Prostate gland (tissue), 2 donors: ENCODE data around the gene ZAP70.

Experiments
- POLR2A ChIP-seq: fragments of 450-650 bp; IDR thresholded peaks from one replicate; pipeline ENCODE4 v1.6.1; 2016; ENCODE audit warnings: antibody characterized with exemption, mild to moderate bottlenecking
- POLR2AphosphoS5 ChIP-seq: sonication (generic); formaldehyde crosslinking; IDR thresholded peaks from one replicate; pipeline ENCODE4 v1.6.1; 2017; ENCODE audit warnings: antibody characterized with exemption
- TF ChIP-seq, protein P1 (sequence below), 4 experiments: fragments of 200-600 bp in 2 of 4; fragments of 450-650 bp in 2 of 4; sonication (generic) in 2 of 4; IDR thresholded peaks; 1 replicate in 3 of 4; 2 replicates in 1 of 4; pipeline ENCODE4 v1.5.1; 2016 to 2019; ENCODE audit warnings: antibody characterized with exemption in 4 of 4, mild to moderate bottlenecking in 2 of 4, moderate library complexity in 2 of 4

DNA sequence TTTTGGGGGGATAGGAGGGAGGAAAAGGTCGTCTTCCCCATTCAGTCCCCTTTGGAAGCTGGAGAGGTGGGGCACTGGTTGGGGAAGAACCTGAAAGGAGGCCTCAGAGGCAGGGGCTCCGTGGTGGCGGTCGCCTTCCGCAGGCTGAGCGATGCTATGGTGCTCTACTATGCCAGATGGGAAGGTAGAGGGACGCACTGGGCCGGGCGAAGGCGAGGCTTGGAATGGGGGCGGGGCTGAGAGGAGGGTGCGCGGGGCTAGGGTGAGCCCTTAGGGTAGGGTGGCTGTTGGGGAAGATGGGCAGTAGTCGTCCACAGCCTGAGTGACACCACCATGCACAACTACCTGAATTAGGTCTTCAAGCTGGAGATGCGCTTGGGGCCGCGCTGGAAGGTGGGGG, 11.1 kb downstream of the ZAP70 start:
- TF ChIP-seq POLR2A (no peak), POLR2AphosphoS5 (no peak)
- TF ChIP-seq, protein P1, sequence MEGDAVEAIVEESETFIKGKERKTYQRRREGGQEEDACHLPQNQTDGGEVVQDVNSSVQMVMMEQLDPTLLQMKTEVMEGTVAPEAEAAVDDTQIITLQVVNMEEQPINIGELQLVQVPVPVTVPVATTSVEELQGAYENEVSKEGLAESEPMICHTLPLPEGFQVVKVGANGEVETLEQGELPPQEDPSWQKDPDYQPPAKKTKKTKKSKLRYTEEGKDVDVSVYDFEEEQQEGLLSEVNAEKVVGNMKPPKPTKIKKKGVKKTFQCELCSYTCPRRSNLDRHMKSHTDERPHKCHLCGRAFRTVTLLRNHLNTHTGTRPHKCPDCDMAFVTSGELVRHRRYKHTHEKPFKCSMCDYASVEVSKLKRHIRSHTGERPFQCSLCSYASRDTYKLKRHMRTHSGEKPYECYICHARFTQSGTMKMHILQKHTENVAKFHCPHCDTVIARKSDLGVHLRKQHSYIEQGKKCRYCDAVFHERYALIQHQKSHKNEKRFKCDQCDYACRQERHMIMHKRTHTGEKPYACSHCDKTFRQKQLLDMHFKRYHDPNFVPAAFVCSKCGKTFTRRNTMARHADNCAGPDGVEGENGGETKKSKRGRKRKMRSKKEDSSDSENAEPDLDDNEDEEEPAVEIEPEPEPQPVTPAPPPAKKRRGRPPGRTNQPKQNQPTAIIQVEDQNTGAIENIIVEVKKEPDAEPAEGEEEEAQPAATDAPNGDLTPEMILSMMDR (IDR thresholded peaks at IDR 0.05) = no peak
